HG03039 (cell line): ENCODE data around the gene TMSB4X.
"Not testable (repeated sequence)": the region's sequence is repeated elsewhere in the genome, so short reads cannot be mapped to it uniquely, and the experiment has no call there.

Experiments
- ATAC-seq: cut with Tn5 transposase; IDR thresholded peaks from one replicate; pipeline ENCODE4 v1.9.1; 2021; ENCODE audit warnings: mild to moderate bottlenecking, moderate library complexity; ENCODE audit not compliant: unreplicated experiment

TMSB4X gene

GRCh38 chrX:12954981-12955380, 19.9 kb upstream of the TMSB4X start:
- ATAC-seq: no peak

- ATAC-seq: peak; percentile 37
Observed at GRCh38 chrX:12955882-12956703, 18.8 kb upstream of the TMSB4X start.

GRCh38 chrX:12956704-12957534, 18.0 kb upstream of the TMSB4X start:
- peak; percentile 58 for ATAC-seq

- ATAC-seq: no peak
Observed at GRCh38 chrX:12958059-12958458, 16.9 kb upstream of the TMSB4X start.

GRCh38 chrX:12958461-12958860, 16.4 kb upstream of the TMSB4X start:
- no peak for ATAC-seq

- ATAC-seq: no peak
Observed at GRCh38 chrX:12961196-12961718, 13.7 kb upstream of the TMSB4X start.

- ATAC-seq: no peak
Observed at GRCh38 chrX:12962041-12962504, 12.8 kb upstream of the TMSB4X start.

GRCh38 chrX:12963210-12963850, 11.6 kb upstream of the TMSB4X start:
- ATAC-seq: not testable (repeated sequence)

- ATAC-seq: no peak
Observed at GRCh38 chrX:12965131-12965940, 9.6 kb upstream of the TMSB4X start.

GRCh38 chrX:12966151-12966550, 8.8 kb upstream of the TMSB4X start:
- ATAC-seq: no peak

- ATAC-seq: no peak
Observed at GRCh38 chrX:12967711-12968465, 7.0 kb upstream of the TMSB4X start.

- ATAC-seq: no peak
Observed at GRCh38 chrX:12970691-12971202, 4.2 kb upstream of the TMSB4X start.

- ATAC-seq: no peak
Observed at GRCh38 chrX:12971282-12972003, 3.5 kb upstream of the TMSB4X start.

GRCh38 chrX:12972243-12972642, 2.7 kb upstream of the TMSB4X start:
- ATAC-seq: no peak

- ATAC-seq: no peak
Observed at GRCh38 chrX:12972878-12973560, 1.9 kb upstream of the TMSB4X start.

- ATAC-seq: no peak
Observed at GRCh38 chrX:12973561-12974304, 1.2 kb upstream of the TMSB4X start.

- ATAC-seq: no peak
Observed at GRCh38 chrX:12974305-12974795, 560 bp upstream of the TMSB4X start.
